NB4 (cell line): ENCODE measurements around the gene OSMR.
A peak's percentile ranks its signal among the peaks of the same experiment; 100 is the strongest.

Experiments
- DNase-seq: peaks from one replicate; pipeline ENCODE4 v3.0.0; 2010; ENCODE audit warnings: low read depth
- H3K4me3 ChIP-seq: one replicate; pipeline ENCODE4 v1.5.1; 2011; ENCODE audit warnings: mild to moderate bottlenecking, low read depth, low read length, moderate library complexity
- CTCF ChIP-seq: IDR thresholded peaks from one replicate; pipeline ENCODE4 v1.5.1; 2012; ENCODE audit warnings: low read depth, low read length
- MYC ChIP-seq: IDR thresholded peaks from 2 replicates; pipeline ENCODE4 v1.6.1; 2011; ENCODE audit warnings: low read depth, low read length
- POLR2A ChIP-seq: IDR thresholded peaks from 2 replicates; pipeline ENCODE4 v1.6.1; 2011; ENCODE audit warnings: mild to moderate bottlenecking; ENCODE audit not compliant: insufficient read length; ENCODE audit errors: extremely low read depth
- TF ChIP-seq, protein P1 (sequence below): IDR thresholded peaks from 2 replicates; pipeline ENCODE4 v1.6.1; 2011; ENCODE audit warnings: low read depth, low read length

The OSMR gene

GRCh38 chr5:38803246-38803645 lies 42.6 kb upstream of the OSMR start:
- H3K4me3 ChIP-seq: no peak overlapping the region
- DNase-seq: no peak
- TF ChIP-seq MYC (no peak), CTCF (no peak), POLR2A (no peak)
- TF ChIP-seq, protein P1, sequence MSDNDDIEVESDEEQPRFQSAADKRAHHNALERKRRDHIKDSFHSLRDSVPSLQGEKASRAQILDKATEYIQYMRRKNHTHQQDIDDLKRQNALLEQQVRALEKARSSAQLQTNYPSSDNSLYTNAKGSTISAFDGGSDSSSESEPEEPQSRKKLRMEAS: no peak

DNA sequence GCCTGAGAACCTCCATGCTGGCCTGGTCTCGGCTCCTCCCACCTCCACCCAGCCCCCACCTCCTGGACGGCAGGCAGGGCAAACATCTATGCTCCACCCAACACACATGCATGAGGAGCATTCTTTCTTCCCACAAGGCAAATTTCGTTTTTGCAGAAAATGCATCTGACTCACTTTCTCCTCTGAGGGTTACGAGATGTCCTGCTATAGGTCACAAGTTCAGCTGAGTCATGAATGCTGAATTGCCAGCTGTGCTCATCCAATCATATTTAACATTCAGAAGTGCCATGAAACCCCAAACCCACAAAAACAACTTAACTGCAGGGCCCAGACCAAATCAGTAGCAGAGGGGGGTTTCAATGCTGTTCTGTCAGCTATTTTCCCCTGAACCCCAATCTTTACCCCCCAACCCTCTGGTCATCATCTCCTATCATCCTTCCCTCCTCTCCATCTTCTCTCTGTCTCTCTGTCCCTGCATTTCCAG lies 39.0 kb upstream of the OSMR start:
- H3K4me3 ChIP-seq: no peak overlapping the region
- DNase-seq: peak; percentile 54
- no peak for TF ChIP-seq CTCF
- TF ChIP-seq, protein P1: no peak
- TF ChIP-seq MYC: no peak
- no peak for TF ChIP-seq POLR2A

GRCh38 chr5:38807570-38808483 lies 38.0 kb upstream of the OSMR start:
- DNase-seq: no peak
- no peak overlapping the region for H3K4me3 ChIP-seq
- TF ChIP-seq POLR2A (no peak), MYC (no peak), CTCF (no peak)
- TF ChIP-seq, protein P1: no peak

GRCh38 chr5:38808666-38809343 lies 37.0 kb upstream of the OSMR start:
- DNase-seq: no peak
- H3K4me3 ChIP-seq: no peak overlapping the region
- TF ChIP-seq POLR2A: no peak
- TF ChIP-seq, protein P1: no peak
- TF ChIP-seq CTCF: no peak
- no peak for TF ChIP-seq MYC

GRCh38 chr5:38809388-38810359 lies 36.1 kb upstream of the OSMR start:
- no peak overlapping the region for H3K4me3 ChIP-seq
- TF ChIP-seq, protein P1: 0 out of 2 replicates have a peak, but pooled peaks have one; percentile 50
- no peak for TF ChIP-seq POLR2A
- peak; percentile 59 for TF ChIP-seq CTCF
- TF ChIP-seq MYC: peak; percentile 46; the same call in 1 of the 2 replicates

More at GRCh38 chr5:38809388-38810359, 36.1 kb upstream of the OSMR start:
- peak; percentile 83 for DNase-seq
